K562 (cell line): Measurements from ENCODE around the gene MPIG6B. TPM values are rescaled to one million over a fixed set of nuclear protein-coding genes. Genes with fewer than 3 reads are reported as not detected.
A peak's percentile ranks its signal among the peaks of the same experiment; 100 is the strongest.

Experiments used
- BCOR ChIP-seq: fragments of 450-650 bp; IDR thresholded peaks from 2 replicates; pipeline ENCODE4 v1.6.1; 2016
- CREB3L1 ChIP-seq: fragments of 450-650 bp; IDR thresholded peaks from 2 replicates; pipeline ENCODE4 v1.6.1; 2014; ENCODE audit warnings: low read depth, mild to moderate bottlenecking, moderate library complexity, borderline replicate concordance
- DDX20 ChIP-seq: fragments of 450-650 bp; IDR thresholded peaks from 2 replicates; pipeline ENCODE4 v1.6.1; 2016; ENCODE audit warnings: missing genetic modification characterization, low read depth, mild to moderate bottlenecking, missing compliant biosample characterization, moderate library complexity
- FOXM1 ChIP-seq, 2 experiments: fragments of 450-650 bp in 1 of 2; sonication (generic) in 1 of 2; formaldehyde crosslinking in 1 of 2; IDR thresholded peaks; 2 replicates each; pipeline versions ENCODE4 v1.6.1 to v1.9.0; 2017 to 2022; ENCODE audit warnings: low read depth in 2 of 2, mild to moderate bottlenecking in 2 of 2, missing genetic modification reagents in 1 of 2, moderate library complexity in 1 of 2
- JUN ChIP-seq, 2 experiments: sonication (generic) in 1 of 2; formaldehyde crosslinking in 1 of 2; IDR thresholded peaks; 2 replicates each; pipeline versions ENCODE4 v1.6.1 to v1.8.0; 2012 to 2022; ENCODE audit warnings: borderline replicate concordance in 2 of 2, mild to moderate bottlenecking in 2 of 2, improper control_type of control experiment in 1 of 2, low read depth in 1 of 2, low read length in 1 of 2, missing genetic modification reagents in 1 of 2
- MAX ChIP-seq: sonication (generic); formaldehyde crosslinking; IDR thresholded peaks from 2 replicates; pipeline ENCODE4 v1.9.0; 2022; ENCODE audit warnings: mild to moderate bottlenecking, missing genetic modification reagents
- SAFB ChIP-seq: fragments of 200-400 bp; formaldehyde crosslinking; IDR thresholded peaks from 2 replicates; pipeline ENCODE4 v1.6.1; 2017; ENCODE audit warnings: low read depth, low read length, borderline replicate concordance
- TARDBP ChIP-seq: fragments of 450-650 bp; IDR thresholded peaks from 2 replicates; pipeline ENCODE4 v1.6.1; 2016
- TEAD1 ChIP-seq, 2 experiments: fragments of 450-650 bp in 1 of 2; sonication (generic) in 1 of 2; formaldehyde crosslinking; IDR thresholded peaks; 2 replicates each; pipeline versions ENCODE4 v1.4.0 to v1.8.0; 2020 to 2022; ENCODE audit warnings: mild to moderate bottlenecking in 2 of 2, missing genetic modification reagents in 1 of 2
- TRIM25 ChIP-seq: fragments of 450-650 bp; IDR thresholded peaks from 2 replicates; pipeline ENCODE4 v1.7.0; 2016; ENCODE audit warnings: borderline replicate concordance
- ZNF217 ChIP-seq: sonication (generic); formaldehyde crosslinking; IDR thresholded peaks from 2 replicates; pipeline ENCODE4 v1.8.0; 2022; ENCODE audit warnings: mild to moderate bottlenecking, missing genetic modification reagents
- ZNF384 ChIP-seq: IDR thresholded peaks from 2 replicates; pipeline ENCODE4 v1.6.1; 2012; ENCODE audit warnings: low read depth, low read length, improper control_type of control experiment
- ZNF717 ChIP-seq: fragments of 250-450 bp; sonication (Bioruptor Pico); IDR thresholded peaks from 2 replicates; pipeline ENCODE4 v1.5.0; 2021
- polyA plus RNA-seq, 8 experiments: library from polyadenylated mRNA; depleted of rRNA in 4 of 8; stranded (reverse) in 5 of 8; unstranded in 3 of 8; fragments of >200 nt; fragmentation: Nextera tagmentation in 2 of 8; fragmentation: Illumina TruSeq in 1 of 8; extraction: Ambion mirVana in 2 of 8; extraction: Trizol in 1 of 8; gene quantifications; 2 replicates each; pipeline versions ENCODE4 v1.2.1 to v1.2.3, GENCODE V29; 2011 to 2014; ENCODE audit warnings: inconsistent platforms in 1 of 8, missing spikeins in 1 of 8
- total RNA-seq, 7 experiments: library from RNA; depleted of rRNA in 6 of 7; stranded (reverse); fragments of >200 nt in 6 of 7; fragmentation: Illumina TruSeq in 2 of 7; extraction: Trizol in 2 of 7; gene quantifications; 2 replicates each; pipeline versions ENCODE4 v1.2.1 to v1.2.3, GENCODE V29; 2011 to 2021; ENCODE audit warnings: low replicate concordance in 1 of 7
- TF ChIP-seq, protein P1 (sequence below): sonication (generic); formaldehyde crosslinking; IDR thresholded peaks from 2 replicates; pipeline ENCODE4 v1.8.0; 2022; ENCODE audit warnings: mild to moderate bottlenecking, missing genetic modification reagents, borderline replicate concordance
- TF ChIP-seq, protein P2 (sequence below), 2 experiments: fragments of 250-450 bp in 1 of 2; fragments of 450-650 bp in 1 of 2; sonication (Bioruptor Pico) in 1 of 2; IDR thresholded peaks; 2 replicates each; pipeline versions ENCODE4 v1.6.1 to v1.8.0; 2016 to 2021; ENCODE audit warnings: mild to moderate bottlenecking in 2 of 2, moderate library complexity in 2 of 2, missing compliant biosample characterization in 1 of 2, missing genetic modification characterization in 1 of 2
- TF ChIP-seq, protein P3 (sequence below): fragments of 250-450 bp; sonication (Bioruptor Pico); IDR thresholded peaks from 2 replicates; pipeline ENCODE4 v1.5.0; 2021; ENCODE audit warnings: mild to moderate bottlenecking, moderate library complexity

MPIG6B gene
- total and polyA plus RNA-seq, 9 of the 15 experiments (the other 6 are each of a cell fraction or from before 2014, with no cell fraction given), result 0.11 to 1.2 (median 0.28) TPM; not detected in 1

DNA sequence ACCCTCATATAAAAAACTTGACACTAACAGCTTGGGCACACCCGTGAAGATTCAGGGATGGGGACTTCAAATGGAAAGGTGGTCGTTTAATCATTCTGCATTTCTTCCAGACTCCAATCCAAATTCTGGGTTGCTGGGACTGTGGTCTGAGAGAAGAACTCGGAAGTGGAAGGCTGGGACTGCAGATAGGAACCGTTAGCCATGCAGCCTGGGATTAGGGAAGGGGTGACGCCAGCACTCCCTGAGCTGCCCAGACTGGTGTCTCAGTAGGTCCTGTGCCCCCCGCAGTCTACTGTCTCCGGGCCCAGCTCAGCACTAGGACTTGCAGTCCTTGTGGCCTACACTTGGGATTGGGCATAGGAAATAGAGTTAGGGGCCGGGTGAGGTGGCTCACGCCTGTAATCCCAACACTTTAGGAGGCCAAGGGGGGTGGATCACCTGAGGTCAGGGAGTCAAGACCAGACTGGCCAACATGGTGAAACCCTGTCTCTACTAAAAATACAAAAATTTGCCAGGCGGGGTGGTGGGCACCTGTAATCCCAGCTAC is 13.7 kb downstream of the MPIG6B start (continued):
- TF ChIP-seq, protein P1, sequence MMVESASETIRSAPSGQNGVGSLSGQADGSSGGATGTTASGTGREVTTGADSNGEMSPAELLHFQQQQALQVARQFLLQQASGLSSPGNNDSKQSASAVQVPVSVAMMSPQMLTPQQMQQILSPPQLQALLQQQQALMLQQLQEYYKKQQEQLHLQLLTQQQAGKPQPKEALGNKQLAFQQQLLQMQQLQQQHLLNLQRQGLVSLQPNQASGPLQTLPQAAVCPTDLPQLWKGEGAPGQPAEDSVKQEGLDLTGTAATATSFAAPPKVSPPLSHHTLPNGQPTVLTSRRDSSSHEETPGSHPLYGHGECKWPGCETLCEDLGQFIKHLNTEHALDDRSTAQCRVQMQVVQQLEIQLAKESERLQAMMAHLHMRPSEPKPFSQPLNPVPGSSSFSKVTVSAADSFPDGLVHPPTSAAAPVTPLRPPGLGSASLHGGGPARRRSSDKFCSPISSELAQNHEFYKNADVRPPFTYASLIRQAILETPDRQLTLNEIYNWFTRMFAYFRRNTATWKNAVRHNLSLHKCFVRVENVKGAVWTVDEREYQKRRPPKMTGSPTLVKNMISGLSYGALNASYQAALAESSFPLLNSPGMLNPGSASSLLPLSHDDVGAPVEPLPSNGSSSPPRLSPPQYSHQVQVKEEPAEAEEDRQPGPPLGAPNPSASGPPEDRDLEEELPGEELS, result peak; percentile 78; the same call in 1 of the 2 replicates
- 0 out of 2 replicates have a peak, but pooled peaks have one; percentile 49 for TF ChIP-seq ZNF717
- TF ChIP-seq TEAD1 (CRISPR knock-in tag; IDR thresholded peaks at IDR 0.05), result peak; percentile 9 to 69; a peak in 2 of 4 replicates
- no peak for TF ChIP-seq TRIM25
- no peak for TF ChIP-seq TARDBP
- TF ChIP-seq, protein P2, sequence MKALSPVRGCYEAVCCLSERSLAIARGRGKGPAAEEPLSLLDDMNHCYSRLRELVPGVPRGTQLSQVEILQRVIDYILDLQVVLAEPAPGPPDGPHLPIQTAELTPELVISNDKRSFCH (CRISPR knock-in tag; IDR thresholded peaks at IDR 0.05), result no peak
- TF ChIP-seq, protein P2 (tag; IDR thresholded peaks at IDR 0.05), result peak; percentile 71; the same call in 1 of the 2 replicates
- TF ChIP-seq BCOR, result no peak; the same call in 1 of the 2 replicates
- TF ChIP-seq SAFB, result no peak
- TF ChIP-seq FOXM1 (IDR thresholded peaks at IDR 0.05; ENCODE audit: low read depth), result no peak
- TF ChIP-seq FOXM1 (CRISPR knock-in tag; IDR thresholded peaks at IDR 0.05; ENCODE audit: low read depth), result 0 out of 2 replicates have a peak, but pooled peaks have one; percentile 2
- no peak for TF ChIP-seq ZNF217 (CRISPR knock-in tag)
- no peak for TF ChIP-seq CREB3L1
- no peak for TF ChIP-seq JUN (IDR thresholded peaks at IDR 0.05; ENCODE audit: borderline replicate concordance, low read depth, low read length)
- peak; percentile 66; the same call in 1 of the 2 replicates for TF ChIP-seq JUN (CRISPR knock-in tag; IDR thresholded peaks at IDR 0.05; ENCODE audit: borderline replicate concordance)
- TF ChIP-seq MAX (CRISPR knock-in tag), result peak; percentile 52
- no peak for TF ChIP-seq DDX20 (tag)
- no peak; the same call in 1 of the 2 replicates for TF ChIP-seq ZNF384
- TF ChIP-seq, protein P3, sequence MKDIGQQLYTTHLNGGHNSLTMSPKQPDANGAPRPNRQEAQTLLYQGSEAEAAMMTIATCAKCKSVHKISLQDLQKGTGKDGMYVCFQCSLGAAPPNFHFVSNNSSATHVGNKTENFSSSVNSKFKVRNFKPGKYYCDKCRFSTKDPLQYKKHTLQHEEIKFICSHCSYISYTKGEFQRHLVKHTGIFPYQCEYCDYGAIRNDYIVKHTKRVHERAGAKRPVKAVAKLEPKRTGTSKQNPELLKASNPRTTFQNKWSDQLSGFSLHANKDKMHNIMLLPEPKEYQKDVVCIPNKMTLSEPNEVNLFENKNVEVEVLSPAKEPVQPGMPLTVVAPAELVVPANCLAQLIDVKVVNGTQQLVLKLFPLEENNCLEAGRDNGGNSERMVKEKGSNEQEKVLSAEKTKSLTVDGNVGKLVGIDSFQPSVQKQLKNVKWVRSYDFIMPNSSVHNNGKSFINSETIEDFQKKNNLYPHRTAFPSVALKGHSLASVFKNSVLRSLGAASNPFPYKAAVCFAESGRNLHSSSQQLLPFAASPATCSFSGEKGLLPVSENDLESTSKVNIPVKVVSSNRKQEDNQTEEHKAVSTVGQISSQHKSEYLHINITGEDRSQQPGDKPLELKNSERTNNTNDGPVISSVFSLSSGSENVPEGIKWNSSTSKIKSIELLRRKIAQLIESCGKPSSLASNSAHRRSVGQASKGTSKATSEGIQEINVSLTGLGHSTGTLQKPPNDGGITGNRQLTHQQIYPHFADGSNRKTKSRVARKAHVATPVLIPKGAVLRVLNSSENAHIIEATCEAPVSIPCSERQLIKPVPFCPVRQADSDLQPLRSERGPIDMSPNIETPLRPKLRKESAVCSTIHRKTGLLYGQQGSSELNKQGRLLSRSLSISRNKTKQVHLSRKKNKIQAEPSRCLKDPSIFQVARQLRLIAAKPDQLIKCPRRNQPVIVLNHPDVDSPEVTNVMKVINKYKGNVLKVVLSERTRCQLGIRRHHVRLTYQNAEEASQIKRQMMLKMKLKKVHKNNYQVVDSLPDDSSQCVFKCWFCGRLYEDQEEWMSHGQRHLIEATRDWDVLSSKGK, result 0 out of 2 replicates have a peak, but pooled peaks have one; percentile 16
